HG03342 (cell line): ENCODE results near the gene KCNK3.
"Not testable (repeated sequence)": the region's sequence is repeated elsewhere in the genome, so short reads cannot be mapped to it uniquely, and the experiment has no call there.

ENCODE experiments used
- ATAC-seq: cut with Tn5 transposase; IDR thresholded peaks from one replicate; pipeline ENCODE4 v1.9.1; 2021; ENCODE audit warnings: mild to moderate bottlenecking, moderate library complexity; ENCODE audit not compliant: unreplicated experiment

KCNK3 gene

DNA sequence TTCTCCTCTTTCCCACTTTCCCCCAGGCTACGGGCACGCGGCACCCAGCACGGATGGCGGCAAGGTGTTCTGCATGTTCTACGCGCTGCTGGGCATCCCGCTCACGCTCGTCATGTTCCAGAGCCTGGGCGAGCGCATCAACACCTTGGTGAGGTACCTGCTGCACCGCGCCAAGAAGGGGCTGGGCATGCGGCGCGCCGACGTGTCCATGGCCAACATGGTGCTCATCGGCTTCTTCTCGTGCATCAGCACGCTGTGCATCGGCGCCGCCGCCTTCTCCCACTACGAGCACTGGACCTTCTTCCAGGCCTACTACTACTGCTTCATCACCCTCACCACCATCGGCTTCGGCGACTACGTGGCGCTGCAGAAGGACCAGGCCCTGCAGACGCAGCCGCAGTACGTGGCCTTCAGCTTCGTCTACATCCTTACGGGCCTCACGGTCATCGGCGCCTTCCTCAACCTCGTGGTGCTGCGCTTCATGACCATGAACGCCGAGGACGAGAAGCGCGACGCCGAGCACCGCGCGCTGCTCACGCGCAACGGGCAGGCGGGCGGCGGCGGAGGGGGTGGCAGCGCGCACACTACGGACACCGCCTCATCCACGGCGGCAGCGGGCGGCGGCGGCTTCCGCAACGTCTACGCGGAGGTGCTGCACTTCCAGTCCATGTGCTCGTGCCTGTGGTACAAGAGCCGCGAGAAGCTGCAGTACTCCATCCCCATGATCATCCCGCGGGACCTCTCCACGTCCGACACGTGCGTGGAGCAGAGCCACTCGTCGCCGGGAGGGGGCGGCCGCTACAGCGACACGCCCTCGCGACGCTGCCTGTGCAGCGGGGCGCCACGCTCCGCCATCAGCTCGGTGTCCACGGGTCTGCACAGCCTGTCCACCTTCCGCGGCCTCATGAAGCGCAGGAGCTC lies 35.4 kb downstream of the KCNK3 start:
- ATAC-seq = no peak

DNA sequence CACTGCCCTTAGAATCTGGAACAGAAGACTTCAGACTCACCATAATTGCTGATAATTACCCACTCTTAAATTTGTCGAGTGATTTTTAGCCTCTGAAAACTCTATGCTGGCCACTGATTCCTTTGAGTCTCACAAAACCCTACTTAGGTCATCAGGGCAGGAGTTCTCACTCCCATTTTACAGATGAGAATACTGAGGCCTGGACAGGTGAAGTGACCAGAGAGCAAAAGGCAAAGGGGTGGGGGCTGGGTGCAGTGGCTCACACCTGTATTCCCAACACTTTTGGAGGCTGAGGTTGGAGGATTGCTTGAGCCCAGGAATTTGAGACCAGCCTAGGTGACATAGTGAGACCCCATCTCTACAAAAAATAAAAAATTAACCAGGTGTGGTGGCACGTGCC lies 36.8 kb downstream of the KCNK3 start:
- no peak for ATAC-seq

DNA sequence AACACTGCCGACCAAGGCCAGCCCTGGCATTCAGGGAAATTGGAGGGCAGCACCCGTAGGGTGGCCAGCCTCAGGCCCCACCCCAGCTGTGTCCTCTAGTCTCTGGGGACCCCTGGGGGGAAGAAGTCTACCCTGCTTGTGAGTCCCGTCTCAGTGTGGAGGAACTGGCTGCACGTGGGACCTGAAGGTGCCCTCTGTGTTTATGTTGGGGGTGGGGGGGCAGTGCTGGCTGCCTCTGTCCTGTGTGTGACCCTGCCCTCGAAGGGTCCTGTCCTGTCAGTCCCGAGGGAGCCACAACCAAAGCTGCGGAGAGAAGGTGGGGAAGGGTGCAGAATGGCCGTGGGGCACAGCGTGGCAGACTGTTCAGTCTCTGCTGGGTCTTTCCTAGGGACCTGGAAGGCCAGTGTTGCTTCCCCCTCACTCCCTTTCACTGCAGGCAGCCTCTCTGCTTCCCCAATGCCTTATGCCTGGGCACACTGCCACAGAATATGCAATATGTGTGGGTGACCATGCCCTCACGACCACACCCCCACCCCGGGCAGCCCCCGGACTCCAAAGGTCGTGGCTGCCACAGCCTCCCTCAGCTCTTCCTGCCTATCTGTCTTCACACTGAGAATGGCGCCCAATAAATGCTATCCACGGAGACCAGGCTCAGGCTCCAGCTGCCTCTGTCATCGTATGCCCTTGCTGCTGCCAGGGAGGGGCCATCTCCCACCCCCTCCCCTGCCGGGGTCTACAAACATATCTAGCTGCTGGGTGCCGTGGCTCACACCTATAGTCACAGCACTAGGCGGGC lies 38.2 kb downstream of the KCNK3 start:
- ATAC-seq = no peak

DNA sequence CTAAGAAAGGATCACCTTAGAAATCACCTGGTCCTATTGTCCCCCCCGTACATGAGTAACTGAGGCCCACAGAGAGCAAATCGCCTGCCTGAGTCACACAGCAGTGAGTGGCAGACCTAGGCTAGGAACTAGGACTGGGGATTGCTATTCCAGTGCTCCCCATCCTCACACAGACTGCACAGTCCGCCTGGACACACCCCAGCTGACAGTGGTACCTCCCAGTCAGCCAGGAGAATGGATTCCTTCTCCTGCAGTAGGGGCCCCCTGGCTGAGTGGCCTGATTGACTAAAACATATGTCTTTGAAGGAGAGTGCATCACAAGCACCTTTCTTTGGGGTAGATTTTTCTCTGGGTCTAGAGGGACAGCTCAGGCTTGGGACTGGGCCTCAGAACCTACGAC lies 39.2 kb downstream of the KCNK3 start:
- no peak for ATAC-seq

DNA sequence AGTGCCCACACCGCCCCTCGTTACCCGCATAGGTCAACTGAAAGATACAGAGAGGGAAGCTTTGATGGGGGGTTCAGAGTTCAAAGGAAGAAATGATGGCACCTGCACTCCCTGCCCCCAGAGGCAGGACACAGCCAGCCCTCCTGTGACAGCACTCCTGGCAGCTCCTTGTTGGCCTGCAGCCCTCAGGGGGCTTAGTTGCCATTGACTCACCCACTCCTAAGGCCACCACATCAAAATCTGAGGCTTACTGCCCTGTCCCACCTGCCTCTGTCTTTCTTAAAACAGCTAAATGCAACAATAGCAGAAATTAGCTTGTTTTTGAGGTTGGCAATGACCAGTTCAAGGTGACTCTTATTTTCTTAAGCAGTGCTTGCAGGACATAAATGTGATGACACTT lies 39.9 kb downstream of the KCNK3 start:
- no peak for ATAC-seq

DNA sequence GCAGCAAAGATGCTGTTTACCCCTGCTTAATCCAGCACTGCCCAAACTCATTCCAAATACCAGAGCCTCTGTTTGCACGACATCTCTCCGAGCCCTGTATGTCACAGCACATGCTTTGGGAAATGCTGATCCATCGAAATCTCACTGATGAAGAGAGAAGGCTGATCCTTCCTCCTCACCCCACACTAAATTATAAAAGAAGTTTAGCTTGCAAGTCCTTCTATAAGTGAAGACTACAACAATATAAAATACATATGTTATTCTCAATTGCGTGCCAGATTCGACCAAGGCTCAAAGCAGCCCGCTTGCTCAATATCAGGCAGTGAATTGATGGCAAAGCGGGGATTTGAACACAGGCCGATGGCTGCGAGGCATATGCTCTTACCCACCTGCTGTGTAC lies 40.9 kb downstream of the KCNK3 start:
- ATAC-seq = no peak

DNA sequence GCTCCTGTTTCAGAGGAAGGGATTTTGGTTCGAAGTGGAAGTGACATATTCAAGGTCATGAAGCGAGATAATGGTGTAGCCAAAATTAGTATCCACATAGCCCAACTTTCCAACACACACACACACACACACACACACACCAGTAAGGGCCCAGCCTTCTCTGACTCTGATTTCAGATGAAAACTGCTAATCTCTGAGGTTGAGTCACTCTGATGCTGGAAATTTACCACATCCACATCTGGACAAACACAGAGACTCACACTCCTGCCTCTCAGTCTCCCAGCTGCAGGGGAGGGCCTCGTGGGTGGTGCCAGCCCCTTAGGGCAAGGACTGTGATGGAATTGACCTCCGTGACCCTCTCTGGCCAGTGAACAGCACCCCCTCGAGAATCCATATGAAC lies 42.6 kb downstream of the KCNK3 start:
- ATAC-seq = no peak

DNA sequence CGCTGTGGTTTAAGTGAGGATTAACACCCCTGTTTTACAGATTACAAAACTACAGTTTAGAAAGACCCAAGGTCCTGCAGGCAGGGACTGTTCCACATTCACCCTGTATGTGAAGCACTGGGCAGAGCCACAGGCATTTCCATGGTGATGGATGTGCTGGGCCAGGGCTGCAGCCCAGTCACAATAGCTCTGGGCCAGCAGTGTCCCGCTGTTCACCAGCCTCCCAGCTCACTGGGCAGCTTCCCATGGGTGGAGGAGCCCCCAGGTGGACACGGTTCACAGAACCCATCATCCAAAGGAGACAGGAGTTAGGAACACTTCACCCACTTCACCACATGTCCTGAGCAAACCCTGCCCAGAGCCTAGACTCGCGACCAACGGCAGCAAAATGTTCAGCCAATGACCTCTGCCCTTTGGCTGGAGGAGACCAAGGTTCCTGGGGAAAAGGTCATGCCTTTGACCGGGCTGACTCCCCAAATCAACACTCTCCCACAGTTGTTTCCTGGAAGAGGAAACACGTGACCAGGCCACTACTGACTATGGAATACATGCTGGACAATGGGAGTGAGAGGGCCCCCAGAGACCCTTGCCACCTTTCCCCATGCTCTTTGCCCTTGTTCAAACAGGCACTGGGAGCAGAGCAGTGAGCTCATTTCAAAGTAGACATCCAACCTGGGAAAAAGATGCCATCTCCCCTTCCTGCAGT lies 43.5 kb downstream of the KCNK3 start:
- ATAC-seq = no peak

DNA sequence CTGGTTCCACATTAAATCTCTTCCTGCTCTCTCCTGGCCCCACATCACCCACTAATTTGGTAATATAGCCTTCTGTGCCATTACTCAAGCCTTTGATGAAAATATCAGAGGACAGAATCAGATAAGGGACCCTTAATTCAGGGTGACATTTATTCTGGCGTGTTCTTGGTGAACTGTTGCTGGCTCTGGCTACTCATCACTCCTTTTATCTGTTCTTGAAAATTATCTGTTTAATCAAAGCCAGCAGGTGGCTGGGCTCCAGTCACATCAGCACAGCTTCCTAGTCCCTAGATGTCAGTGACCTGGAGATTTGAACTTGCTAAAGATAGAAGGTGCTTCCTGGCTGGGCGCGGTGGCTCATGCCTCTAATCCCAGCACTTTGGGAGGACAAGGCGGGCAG lies 44.7 kb downstream of the KCNK3 start:
- no peak for ATAC-seq

DNA sequence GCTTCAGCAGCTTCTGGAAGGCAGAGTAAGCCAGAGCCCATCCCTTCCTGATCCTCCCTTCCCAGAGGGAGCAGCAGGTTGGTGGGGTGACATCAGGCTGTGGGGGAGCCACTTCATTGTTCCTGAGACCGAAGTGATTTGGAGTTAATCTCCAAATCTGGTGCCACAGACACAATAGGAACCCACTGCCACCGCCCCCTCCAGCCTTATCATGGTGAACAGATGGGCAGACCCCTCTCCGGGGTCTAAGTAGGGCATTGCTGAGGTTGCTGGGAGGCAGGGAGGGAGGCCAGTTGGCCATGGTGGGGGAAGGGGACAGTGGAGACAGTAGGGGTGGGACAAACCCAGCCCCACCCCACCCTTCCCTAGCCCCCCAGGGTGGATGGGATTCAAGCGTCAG lies 46.0 kb downstream of the KCNK3 start:
- ATAC-seq = no peak

DNA sequence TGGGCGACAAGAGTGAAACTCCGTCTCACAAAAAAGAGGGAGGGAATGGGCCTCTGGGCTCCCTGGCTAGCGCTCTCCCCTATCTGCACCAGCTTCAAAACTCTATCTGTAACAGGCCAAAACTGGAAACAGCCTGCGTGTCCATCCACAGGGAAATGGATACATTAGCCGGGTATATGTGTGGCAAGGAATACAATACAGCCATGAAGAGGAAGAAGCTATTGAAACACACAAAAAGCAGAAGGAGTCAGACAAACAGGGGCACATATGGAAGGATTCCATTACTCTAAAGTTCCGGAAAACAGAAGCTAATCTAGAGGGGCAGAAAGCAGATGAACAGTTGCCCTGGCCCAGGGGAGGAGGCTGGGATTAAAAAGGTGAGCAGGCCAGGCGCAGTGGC lies 47.0 kb downstream of the KCNK3 start:
- no peak for ATAC-seq

DNA sequence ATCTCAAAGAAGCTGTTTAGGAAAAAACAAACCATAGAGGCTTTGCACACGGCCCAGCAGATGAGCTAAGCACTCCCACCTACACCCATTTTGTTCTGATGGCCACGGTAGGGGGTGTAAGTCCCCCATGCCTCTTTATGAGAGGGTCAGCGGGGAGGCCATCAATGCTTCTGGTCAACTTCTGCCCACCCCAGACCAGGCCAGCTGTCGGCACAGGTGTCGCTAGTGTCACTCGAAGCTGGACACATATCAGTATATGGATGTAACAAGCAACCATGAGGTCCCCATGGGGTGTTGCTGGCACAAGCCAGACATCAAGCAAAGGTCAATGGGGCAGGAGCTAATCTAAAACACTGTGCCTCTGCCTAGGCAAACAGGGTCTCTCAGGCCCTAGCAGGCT lies 47.8 kb downstream of the KCNK3 start:
- ATAC-seq = no peak

DNA sequence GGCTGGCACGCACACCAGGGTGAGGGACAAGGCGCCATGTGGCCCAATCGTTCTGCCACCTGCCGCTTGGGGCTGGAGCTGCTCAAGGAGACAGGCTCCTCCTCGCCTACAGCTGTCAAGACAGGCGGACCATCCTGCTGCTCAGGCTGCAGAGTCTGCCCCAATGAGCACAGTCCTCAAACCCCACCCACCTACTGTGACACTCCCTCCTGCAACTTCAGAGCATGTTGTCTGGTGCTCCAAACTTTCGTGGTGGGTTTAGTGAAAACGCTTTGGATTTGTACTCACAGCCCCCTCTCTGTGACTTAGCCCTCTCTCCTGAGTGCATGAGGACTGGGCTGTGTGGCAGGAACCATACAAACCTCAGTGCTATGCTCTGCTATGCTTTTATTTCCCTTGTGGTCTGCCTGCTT lies 48.4 kb downstream of the KCNK3 start:
- no peak for ATAC-seq

DNA sequence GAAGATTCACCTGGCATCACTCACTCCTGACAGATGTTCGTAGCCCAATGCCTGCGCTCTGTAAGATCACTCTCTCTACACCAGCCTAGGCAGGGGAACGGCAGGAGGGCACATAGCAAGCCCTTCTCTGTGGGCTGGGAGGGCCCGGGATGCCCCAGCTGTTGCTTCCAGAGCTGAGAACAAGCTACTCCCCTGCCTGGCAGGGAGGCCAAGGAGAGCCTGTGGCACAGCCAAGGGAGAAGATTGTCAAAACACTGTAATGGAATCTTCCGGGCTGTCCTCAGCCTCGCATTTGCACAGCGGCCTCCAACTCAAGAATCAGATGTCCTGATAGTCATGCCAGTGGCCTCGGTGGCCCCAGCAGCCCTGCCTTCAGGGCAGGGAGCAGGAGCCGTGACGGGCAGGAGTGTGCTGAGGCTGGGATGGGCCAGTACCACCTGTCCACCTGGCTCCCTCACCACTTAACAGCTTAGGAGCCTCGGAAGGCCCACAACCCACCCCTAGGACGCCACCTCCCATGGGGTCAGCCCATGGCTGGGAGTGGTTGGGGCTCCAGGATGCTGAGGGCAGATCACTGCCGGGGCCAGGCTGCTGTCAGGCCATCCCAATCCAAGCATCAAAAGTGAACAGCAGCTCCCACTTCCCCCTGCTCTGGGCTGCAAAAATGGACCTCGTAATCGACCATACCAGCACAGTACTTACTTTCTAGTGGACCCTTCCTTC lies 49.7 kb downstream of the KCNK3 start:
- no peak for ATAC-seq

DNA sequence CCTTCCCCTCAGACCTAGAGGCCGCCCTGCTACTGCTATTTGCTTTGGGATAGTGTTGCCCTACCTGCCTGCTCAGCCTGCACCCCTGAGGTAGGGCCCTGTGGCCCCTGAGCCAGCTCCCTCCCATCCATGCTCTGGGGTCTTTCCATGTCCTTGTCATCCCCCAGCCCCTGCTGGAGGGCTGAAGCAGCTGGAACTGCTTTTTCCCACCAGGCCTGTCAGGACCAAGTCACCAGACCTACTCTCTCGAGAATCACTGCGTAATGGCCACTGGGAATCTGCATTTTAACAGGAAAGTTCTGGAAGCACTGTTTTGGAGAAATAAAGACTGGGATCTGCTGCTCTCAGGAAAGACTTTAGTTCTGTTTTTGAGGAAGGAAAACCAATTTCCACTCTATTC lies 51.3 kb downstream of the KCNK3 start:
- no peak for ATAC-seq

DNA sequence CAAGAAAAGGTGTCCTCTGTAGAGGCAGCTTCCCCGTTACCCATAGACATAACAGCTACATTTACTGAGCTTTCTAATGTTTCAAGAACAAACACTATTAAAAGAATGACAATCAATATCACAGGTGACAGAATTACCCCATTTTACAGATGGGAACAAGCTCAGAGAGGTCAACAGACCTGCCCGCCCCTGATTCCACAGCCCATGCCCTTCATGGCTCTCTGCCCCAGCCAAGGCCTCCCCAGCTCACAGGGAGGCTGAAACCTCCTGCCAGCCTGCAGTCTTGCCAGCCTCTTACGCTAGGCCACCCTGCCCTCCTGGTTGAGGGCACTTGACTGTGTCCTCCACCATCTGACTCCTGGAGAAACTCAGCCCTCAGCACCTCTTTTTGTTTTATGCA lies 52.4 kb downstream of the KCNK3 start:
- no peak for ATAC-seq

DNA sequence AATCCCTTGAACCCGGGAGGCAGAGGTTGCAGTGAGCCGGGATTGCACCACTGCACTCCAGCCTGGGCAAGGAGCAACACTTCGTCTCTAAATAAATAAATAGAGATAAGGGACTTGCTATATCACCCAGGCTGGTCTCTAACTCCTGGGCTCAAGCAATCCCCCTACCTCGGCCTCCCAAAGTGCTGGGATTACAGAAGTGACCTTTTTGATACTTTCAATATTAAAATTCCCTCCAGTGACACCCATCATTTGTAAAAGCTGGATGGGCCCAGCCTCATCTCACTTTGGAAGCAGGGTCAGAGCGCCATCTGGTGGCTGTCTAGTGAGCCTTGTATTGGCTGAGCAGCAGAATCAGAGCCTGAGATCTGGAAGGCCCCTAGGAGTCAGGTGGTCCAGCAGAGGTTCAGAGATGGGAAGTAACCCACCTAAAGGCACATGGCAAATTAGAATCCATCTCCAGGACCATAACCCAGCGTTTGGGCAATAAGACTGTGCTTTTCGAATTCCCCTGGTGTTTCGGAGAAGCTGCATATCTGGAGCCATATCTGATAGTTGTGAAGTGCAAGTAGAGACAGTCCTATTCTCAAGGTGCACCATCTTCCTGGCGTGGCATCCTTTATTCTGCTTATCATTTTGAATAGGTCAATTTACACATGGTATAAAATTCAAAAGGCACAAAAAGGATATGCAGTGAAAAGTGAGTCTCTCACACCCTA lies 53.2 kb downstream of the KCNK3 start:
- ATAC-seq = peak; percentile 52

DNA sequence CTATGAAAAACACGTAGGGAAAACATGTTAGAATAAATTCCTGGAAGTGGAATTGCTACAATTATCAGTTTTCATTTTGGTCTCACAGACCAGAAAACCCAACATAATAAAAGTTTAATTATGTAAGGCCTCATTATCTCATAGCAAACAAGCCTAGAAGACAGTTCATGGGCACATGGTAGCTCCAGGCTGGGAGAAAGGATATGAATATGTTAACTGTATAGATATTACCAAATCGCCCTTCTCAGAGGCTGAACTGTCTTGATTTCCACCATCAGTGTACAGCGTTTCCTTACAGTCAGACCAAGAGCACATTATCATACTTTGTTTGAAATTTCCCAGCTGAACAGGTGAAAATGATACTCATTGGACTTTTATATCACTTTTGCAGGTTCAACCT lies 54.4 kb downstream of the KCNK3 start:
- ATAC-seq = no peak

DNA sequence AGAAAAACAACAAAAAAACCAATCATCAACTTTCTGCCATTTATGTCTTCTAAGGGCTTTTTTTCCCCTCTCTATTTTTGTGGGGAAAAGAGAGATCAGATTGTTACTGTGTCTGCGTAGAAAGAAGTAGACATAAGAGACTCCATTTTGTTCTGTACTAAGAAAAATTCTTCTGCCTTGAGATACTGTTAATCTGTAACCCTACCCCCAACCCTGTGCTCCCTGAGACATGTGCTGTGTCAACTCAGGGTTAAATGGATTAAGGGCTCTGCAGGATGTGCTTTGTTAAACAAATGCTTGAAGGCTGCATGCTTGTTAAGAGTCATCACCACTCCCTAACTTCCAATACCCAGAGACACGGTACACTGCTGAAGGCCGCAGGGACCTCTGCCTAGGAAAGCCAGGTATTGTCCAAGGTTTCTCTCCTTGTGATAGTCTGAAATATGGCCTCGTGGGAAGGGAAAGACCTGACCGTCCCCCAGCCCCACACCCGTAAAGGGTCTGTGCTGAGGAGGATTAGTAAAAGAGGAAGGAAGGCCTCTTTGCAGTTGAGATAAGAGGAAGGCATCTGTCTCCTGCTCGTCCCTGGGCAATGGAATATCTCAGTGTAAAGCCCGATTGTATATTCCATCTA lies 57.4 kb downstream of the KCNK3 start:
- ATAC-seq = not testable (repeated sequence)

DNA sequence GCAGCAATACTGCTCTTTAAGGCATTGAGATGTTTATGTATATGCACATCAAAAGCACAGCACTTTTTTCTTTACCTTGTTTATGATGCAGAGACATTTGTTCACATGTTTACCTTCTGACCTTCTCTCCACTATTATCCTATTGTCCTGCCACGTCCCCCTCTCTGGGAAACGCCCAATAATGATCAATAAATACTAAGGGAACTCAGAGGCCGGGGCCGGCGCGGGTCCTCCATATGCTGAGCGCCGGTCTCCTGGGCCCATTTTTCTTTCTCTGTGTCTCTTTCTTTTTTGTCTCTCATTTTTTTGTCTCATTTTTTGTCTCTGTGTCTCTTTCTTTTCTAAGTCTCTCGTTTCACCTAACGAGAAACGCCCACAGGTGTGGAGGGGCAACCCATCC lies 57.9 kb downstream of the KCNK3 start:
- not testable (repeated sequence) for ATAC-seq
